Effector CD8-positive, alpha-beta T cell (primary cell): Measurements from ENCODE around the gene CKS1B.

Experiments
- DNase-seq: peaks from one replicate; lab custom pipeline; 2025; lab: John Stamatoyannopoulos, UW

CKS1B gene

GRCh38 chr1:155015527-155016230, 41.2 kb downstream of the CKS1B start:
- no peak for DNase-seq

GRCh38 chr1:155016231-155016831, 41.9 kb downstream of the CKS1B start:
- no peak for DNase-seq

- peak; percentile 78 for DNase-seq
Measured at GRCh38 chr1:155017041-155017945, 42.8 kb downstream of the CKS1B start.

- DNase-seq: no peak
Measured at GRCh38 chr1:155017946-155018316, 43.5 kb downstream of the CKS1B start.

GRCh38 chr1:155018617-155019348, 44.3 kb downstream of the CKS1B start:
- no peak for DNase-seq

- no peak for DNase-seq
Measured at GRCh38 chr1:155019377-155020245, 45.1 kb downstream of the CKS1B start.

GRCh38 chr1:155022136-155022926, 47.9 kb downstream of the CKS1B start:
- DNase-seq: no peak

- DNase-seq: no peak
Measured at GRCh38 chr1:155022927-155023236, 48.4 kb downstream of the CKS1B start.

GRCh38 chr1:155023627-155024026, 49.1 kb downstream of the CKS1B start:
- DNase-seq: no peak

GRCh38 chr1:155024315-155024714, 49.8 kb downstream of the CKS1B start:
- DNase-seq: no peak

- DNase-seq: no peak
Measured at GRCh38 chr1:155026154-155026553, 51.7 kb downstream of the CKS1B start.

GRCh38 chr1:155026588-155026987, 52.1 kb downstream of the CKS1B start:
- no peak for DNase-seq
